NCI-H774 (cell line): ENCODE results near the gene NCOR1.
A peak's percentile ranks its signal among the peaks of the same experiment; 100 is the strongest.
"Not testable (repeated sequence)": the region's sequence is repeated elsewhere in the genome, so short reads cannot be mapped to it uniquely, and the experiment has no call there.

ENCODE experiments used
- DNase-seq: peaks from one replicate; lab custom pipeline; 2025; lab: John Stamatoyannopoulos, UW

Gene NCOR1

DNA sequence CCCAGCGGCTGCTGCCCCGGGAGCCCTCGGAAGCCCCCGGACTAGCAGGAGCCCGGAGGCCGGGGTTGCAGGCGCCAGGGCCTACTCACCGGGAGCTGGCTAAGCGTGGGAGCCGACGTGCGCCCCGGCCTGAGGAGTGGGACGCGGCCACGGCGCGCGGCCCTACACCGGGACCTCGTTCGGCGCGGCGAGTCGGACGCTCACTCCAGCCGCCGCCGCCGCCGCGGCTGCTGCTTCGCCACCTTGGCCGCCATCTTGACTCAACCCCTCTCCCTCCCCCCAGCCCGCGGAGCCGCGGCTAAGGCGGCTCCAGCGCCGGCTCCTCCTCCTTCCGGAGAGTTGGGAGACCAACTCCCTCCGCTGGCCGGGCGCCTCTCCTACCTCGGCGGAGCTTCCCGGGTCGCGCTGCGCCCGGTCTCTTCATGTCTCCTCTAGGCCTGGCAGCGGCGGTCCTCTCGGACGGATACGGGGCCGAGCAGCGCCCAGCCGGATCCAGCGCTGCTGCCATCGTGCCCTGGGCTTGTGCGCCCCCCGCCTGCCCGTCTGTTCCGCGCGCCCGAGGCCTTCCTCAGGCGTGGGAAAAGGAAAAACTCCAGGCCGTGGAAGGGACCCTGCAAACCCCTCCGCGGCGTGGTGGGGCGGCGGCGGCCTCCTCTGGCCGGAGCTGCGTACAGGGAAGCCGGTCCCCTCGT, at the start of gene NCOR1:
NCOR1 (minus strand) TSS at position 262 of the 692 bp plus-strand sequence. CDS start 20,965 bp downstream, outside the sequence.
- DNase-seq = peak; percentile 70

DNA sequence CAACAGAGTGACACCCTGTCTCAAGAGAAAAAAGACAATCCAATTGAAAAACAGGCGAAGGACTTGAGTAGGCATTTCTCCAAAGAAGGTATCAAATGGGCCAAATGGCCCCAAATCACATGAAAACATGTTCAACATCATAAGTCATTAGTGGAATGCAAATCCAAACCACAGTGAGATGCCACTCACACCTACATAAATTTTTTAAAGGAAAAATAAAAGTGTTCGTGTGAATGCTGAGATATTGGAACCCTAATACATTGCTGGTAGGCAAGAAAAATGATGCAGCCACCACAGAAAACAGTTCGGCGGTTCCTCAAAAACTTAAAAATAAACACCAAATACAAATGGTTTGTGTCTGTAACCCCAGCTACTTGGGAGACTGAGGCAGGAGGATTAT, 46.9 kb upstream of the NCOR1 start:
- no peak for DNase-seq

GRCh38 chr17:16261049-16261448, 45.7 kb upstream of the NCOR1 start:
- no peak for DNase-seq

GRCh38 chr17:16259926-16260325, 44.6 kb upstream of the NCOR1 start:
- DNase-seq = no peak

GRCh38 chr17:16258901-16259300, 43.6 kb upstream of the NCOR1 start:
- DNase-seq = no peak

- DNase-seq = no peak
Measured at GRCh38 chr17:16255481-16255921, 40.2 kb upstream of the NCOR1 start.

DNA sequence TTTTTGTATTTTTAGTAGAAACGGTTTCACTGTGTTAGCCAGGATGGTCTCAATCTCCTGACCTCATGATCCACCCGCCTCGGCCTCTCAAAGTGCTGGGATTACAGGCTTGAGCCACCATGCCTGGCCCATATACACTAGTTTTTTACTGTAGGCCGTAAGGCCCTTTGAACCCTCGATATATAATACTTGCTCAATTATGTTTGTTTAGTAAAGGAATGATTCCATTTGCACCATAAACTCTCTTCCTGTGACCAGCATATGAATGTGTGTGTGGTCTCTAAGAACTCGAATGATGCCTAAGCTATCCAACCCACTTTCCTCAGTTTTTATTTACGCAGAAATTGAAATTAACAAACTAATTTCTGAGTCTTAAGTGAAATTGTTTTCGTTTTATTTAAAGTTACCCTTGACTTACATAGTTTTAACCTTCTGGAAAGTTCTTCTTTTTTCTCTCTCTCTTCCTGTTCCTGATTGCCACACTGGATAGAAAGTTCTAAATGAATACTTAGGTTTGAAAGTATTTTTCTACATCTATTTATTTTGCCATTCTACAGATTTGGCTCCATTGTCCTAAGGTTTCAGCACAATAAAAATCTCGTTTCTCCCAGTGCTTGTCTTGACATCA, 39.6 kb upstream of the NCOR1 start:
- DNase-seq = no peak

- no peak for DNase-seq
Measured at GRCh38 chr17:16251556-16251955, 36.2 kb upstream of the NCOR1 start.

DNA sequence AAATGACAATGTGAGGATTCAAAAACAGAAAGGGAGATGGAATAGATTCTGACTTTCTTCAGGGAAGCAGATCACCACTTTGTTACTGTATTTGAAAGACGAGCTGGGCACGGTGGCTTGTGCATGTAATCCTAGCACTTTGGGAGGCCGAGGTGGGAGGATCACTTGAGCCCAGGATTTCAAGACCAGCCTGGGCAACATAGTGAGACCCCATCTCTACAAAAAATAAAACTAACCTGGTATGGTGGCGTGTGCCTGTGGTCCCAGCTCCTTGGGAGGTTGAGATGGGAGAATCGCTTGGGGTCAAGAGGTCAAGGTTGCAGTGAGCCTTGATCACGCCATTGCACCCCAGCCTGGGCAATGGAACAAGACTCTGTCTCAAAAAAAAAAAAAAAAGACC, 35.7 kb upstream of the NCOR1 start:
- DNase-seq = no peak

- no peak for DNase-seq
Measured at GRCh38 chr17:16250635-16251034, 35.3 kb upstream of the NCOR1 start.

DNA sequence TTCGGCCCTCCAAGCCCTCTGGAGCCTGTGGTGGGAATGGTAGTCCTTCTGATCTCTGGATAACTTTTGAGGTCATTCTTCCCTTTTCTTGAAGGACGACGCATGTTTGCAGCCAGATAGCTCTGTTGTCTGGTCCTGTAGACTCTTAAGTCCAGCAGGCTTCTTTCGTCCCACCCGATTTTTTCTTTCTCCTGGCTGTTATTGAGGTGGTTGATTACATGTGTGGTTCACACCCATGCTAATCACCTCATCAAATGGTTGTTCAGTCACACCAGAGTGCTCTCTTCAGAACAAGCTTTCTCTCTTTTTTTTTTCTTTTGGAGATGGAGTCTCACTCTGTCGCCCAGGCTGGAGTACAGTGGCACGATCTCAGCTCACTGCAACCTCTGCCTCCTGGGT, 32.3 kb upstream of the NCOR1 start:
- DNase-seq = no peak

- no peak for DNase-seq
Measured at GRCh38 chr17:16243801-16244567, 28.6 kb upstream of the NCOR1 start.

- DNase-seq = no peak
Measured at GRCh38 chr17:16243385-16243784, 28.1 kb upstream of the NCOR1 start.

DNA sequence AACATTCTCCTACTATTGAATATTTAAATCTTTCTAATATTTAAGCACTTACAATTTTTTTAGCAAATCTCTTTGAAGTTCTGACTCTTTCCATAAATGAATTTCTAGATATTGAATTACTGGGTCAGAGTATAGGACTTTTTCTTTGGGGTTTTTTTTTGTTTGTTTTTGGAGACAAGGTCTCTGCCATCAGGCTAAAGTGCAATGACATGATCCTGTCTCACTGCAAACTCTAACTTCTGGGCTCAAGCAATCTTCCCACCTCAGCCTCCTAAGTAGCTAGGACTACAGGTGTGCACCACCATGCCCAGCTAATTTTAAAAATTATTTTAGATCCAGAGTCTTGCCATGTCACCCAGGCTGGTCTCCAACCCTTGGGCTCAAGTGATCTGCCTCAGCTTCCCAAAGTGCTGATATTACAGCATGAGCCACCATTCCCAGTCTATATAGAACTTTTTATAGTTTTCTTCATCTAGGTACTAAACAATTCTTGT, 26.6 kb upstream of the NCOR1 start:
- no peak for DNase-seq

GRCh38 chr17:16239931-16240330, 24.6 kb upstream of the NCOR1 start:
- DNase-seq = no peak

DNA sequence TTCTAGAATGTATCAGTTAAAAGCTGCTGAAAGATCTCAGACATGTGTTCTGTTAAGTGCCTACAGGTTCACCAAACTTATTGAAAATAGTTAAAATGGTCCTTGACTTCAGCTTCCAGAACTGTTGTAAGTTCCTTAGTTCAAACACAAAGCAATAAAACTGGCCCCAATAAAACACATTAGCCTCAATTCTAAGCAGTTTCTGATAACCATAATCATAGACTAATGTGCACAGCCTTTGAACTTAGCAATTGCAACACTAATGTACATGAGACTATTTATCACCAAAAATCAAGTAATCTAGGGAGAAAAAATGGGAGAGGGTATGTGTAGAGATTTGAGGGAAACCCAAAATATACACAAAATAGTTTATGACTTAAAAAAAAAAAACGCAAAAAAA, 17.1 kb upstream of the NCOR1 start:
- no peak for DNase-seq

GRCh38 chr17:16229912-16230561, 14.7 kb upstream of the NCOR1 start:
- DNase-seq = not testable (repeated sequence)

- no peak for DNase-seq
Measured at GRCh38 chr17:16222406-16222805, 7.1 kb upstream of the NCOR1 start.

GRCh38 chr17:16217002-16217635, 1.8 kb upstream of the NCOR1 start, which contains the start of gene PIGL:
TSS of gene PIGL (plus strand) at chr17:16217210. CDS start at chr17:16217227, 17 bp downstream.
- peak; percentile 74 for DNase-seq

- not testable (repeated sequence) for DNase-seq
Measured at GRCh38 chr17:16216341-16217001, 1.1 kb upstream of the NCOR1 start.

GRCh38 chr17:16215965-16216316, 607 bp upstream of the NCOR1 start:
- DNase-seq = no peak

DNA sequence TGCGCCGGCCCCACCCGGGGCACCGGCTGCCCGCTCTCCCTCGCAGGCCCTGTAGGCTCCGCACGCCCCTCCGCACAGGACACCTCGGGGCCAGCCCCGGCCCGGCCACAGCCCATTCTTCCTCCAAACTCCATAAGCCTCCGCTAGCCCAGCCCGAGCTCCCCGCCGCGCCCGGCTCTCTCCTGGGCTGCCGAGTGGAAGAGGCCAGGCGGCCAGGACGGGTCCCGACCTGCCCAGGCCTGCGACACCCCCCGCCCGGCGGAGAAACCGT, 397 bp downstream of the NCOR1 start:
- DNase-seq = no peak
